Femur (tissue), 1 donor: ENCODE results near the gene PGA4.
"Not testable (repeated sequence)": the region's sequence is repeated elsewhere in the genome, so short reads cannot be mapped to it uniquely, and the experiment has no call there.

ENCODE experiments used
- DNase-seq: peaks from one replicate; pipeline ENCODE4 v3.0.0-alpha.2; 2017

The PGA4 gene

GRCh38 chr11:61207636-61208310 is 14.4 kb upstream of the PGA4 start:
- DNase-seq, result not testable (repeated sequence)

GRCh38 chr11:61210629-61211028 is 11.5 kb upstream of the PGA4 start:
- DNase-seq, result not testable (repeated sequence)

GRCh38 chr11:61211327-61211952 is 10.7 kb upstream of the PGA4 start:
- DNase-seq, result not testable (repeated sequence)

- not testable (repeated sequence) for DNase-seq
Observed at GRCh38 chr11:61212202-61212601, 9.9 kb upstream of the PGA4 start.

- not testable (repeated sequence) for DNase-seq
Observed at GRCh38 chr11:61213711-61214324, 8.3 kb upstream of the PGA4 start.

- DNase-seq, result not testable (repeated sequence)
Observed at GRCh38 chr11:61218306-61218705, 3.8 kb upstream of the PGA4 start.

- DNase-seq, result not testable (repeated sequence)
Observed at GRCh38 chr11:61219016-61219415, 3.1 kb upstream of the PGA4 start.

GRCh38 chr11:61222692-61223091 is 545 bp downstream of the PGA4 start:
- DNase-seq, result not testable (repeated sequence)

GRCh38 chr11:61226457-61227137 is 4.5 kb downstream of the PGA4 start:
- not testable (repeated sequence) for DNase-seq

GRCh38 chr11:61229458-61229857 is 7.3 kb downstream of the PGA4 start:
- not testable (repeated sequence) for DNase-seq

- not testable (repeated sequence) for DNase-seq
Observed at GRCh38 chr11:61231033-61231432, 8.9 kb downstream of the PGA4 start.

- not testable (repeated sequence) for DNase-seq
Observed at GRCh38 chr11:61231585-61231984, 9.4 kb downstream of the PGA4 start.

- DNase-seq, result not testable (repeated sequence)
Observed at GRCh38 chr11:61232548-61233145, 10.5 kb downstream of the PGA4 start.

GRCh38 chr11:61237130-61237529 is 15.0 kb downstream of the PGA4 start:
- not testable (repeated sequence) for DNase-seq

- DNase-seq, result not testable (repeated sequence)
Observed at GRCh38 chr11:61240288-61240687, 18.1 kb downstream of the PGA4 start.

GRCh38 chr11:61240875-61241274 is 18.7 kb downstream of the PGA4 start, which contains the start of gene PGA5:
Gene PGA5, plus strand, starts transcription at chr11:61241175. Its CDS starts 52 bp downstream, at chr11:61241227.
- DNase-seq, result not testable (repeated sequence)

GRCh38 chr11:61241526-61241925 is 19.4 kb downstream of the PGA4 start:
- not testable (repeated sequence) for DNase-seq

GRCh38 chr11:61245284-61245964 is 23.3 kb downstream of the PGA4 start:
- not testable (repeated sequence) for DNase-seq

GRCh38 chr11:61248071-61248470 is 25.9 kb downstream of the PGA4 start:
- DNase-seq, result not testable (repeated sequence)

GRCh38 chr11:61249201-61249600 is 27.1 kb downstream of the PGA4 start:
- not testable (repeated sequence) for DNase-seq

GRCh38 chr11:61250796-61251765 is 28.9 kb downstream of the PGA4 start:
- peak; percentile 86 for DNase-seq
